IPS-18c (cell line): Measurements from ENCODE around the gene SORCS2.

Source experiments
- H3K4me3 ChIP-seq: 2 replicates; pipeline ENCODE4 v1.7.0; 2013; ENCODE audit warnings: low read depth, mild to moderate bottlenecking, low read length, moderate library complexity; ENCODE audit not compliant: insufficient read depth
- H3K9me3 ChIP-seq: one replicate; pipeline ENCODE4 v1.6.1; 2013; ENCODE audit warnings: mild to moderate bottlenecking, low read length, moderate library complexity; ENCODE audit not compliant: control insufficient read depth, insufficient read depth

The SORCS2 gene

GRCh38 chr4:7172946-7173345 lies 19.4 kb upstream of the SORCS2 start:
- H3K4me3 ChIP-seq, result no peak overlapping the region
- H3K9me3 ChIP-seq, result no peaks in the 10 kb centered on the region

GRCh38 chr4:7173841-7174449 lies 18.4 kb upstream of the SORCS2 start:
- H3K4me3 ChIP-seq, result no peak overlapping the region
- H3K9me3 ChIP-seq, result no peaks in the 10 kb centered on the region

- H3K4me3 ChIP-seq, result no peak overlapping the region
These were observed 13.2 kb upstream of the SORCS2 start for GRCh38 chr4:7179158-7179557.

GRCh38 chr4:7180938-7181337 lies 11.4 kb upstream of the SORCS2 start:
- H3K9me3 ChIP-seq, result no peaks in the 10 kb centered on the region

More at GRCh38 chr4:7179158-7179557, 13.2 kb upstream of the SORCS2 start:
- H3K9me3 ChIP-seq, result no peaks in the 10 kb centered on the region

GRCh38 chr4:7182616-7183015 lies 9.7 kb upstream of the SORCS2 start:
- Histone ChIP-seq H3K9me3 (no peaks in the 10 kb centered on the region), H3K4me3 (no peak overlapping the region)

More at GRCh38 chr4:7180938-7181337, 11.4 kb upstream of the SORCS2 start:
- H3K4me3 ChIP-seq, result no peak overlapping the region

GRCh38 chr4:7183161-7183560 lies 9.2 kb upstream of the SORCS2 start:
- no peaks in the 10 kb centered on the region for H3K9me3 ChIP-seq
- H3K4me3 ChIP-seq, result no peak overlapping the region

GRCh38 chr4:7183780-7184460 lies 8.4 kb upstream of the SORCS2 start:
- no peaks in the 10 kb centered on the region for H3K9me3 ChIP-seq
- H3K4me3 ChIP-seq, result no peak overlapping the region

GRCh38 chr4:7185487-7186030 lies 6.8 kb upstream of the SORCS2 start:
- Histone ChIP-seq H3K4me3 (no peak overlapping the region), H3K9me3 (no peaks in the 10 kb centered on the region)

GRCh38 chr4:7186031-7186430 lies 6.3 kb upstream of the SORCS2 start:
- H3K4me3 ChIP-seq, result no peak overlapping the region
- H3K9me3 ChIP-seq, result no peaks in the 10 kb centered on the region

GRCh38 chr4:7186516-7187167 lies 5.7 kb upstream of the SORCS2 start:
- Histone ChIP-seq H3K9me3 (no peaks in the 10 kb centered on the region), H3K4me3 (no peak overlapping the region)

GRCh38 chr4:7187168-7187535 lies 5.2 kb upstream of the SORCS2 start:
- Histone ChIP-seq H3K4me3 (no peak overlapping the region), H3K9me3 (no peaks in the 10 kb centered on the region)

GRCh38 chr4:7187691-7188090 lies 4.6 kb upstream of the SORCS2 start:
- no peak overlapping the region for H3K4me3 ChIP-seq
- no peaks in the 10 kb centered on the region for H3K9me3 ChIP-seq

GRCh38 chr4:7189066-7189465 lies 3.3 kb upstream of the SORCS2 start:
- no peak overlapping the region for H3K4me3 ChIP-seq
- H3K9me3 ChIP-seq, result no peaks in the 10 kb centered on the region

GRCh38 chr4:7189475-7190277 lies 2.7 kb upstream of the SORCS2 start:
- Histone ChIP-seq H3K4me3 (no peak overlapping the region), H3K9me3 (no peaks in the 10 kb centered on the region)

GRCh38 chr4:7190278-7190594 lies 2.1 kb upstream of the SORCS2 start:
- no peak overlapping the region for H3K4me3 ChIP-seq
- no peaks in the 10 kb centered on the region for H3K9me3 ChIP-seq

GRCh38 chr4:7190691-7191545 lies 1.4 kb upstream of the SORCS2 start:
- Histone ChIP-seq H3K9me3 (no peaks in the 10 kb centered on the region), H3K4me3 (no peak overlapping the region)
